Vagina (tissue), 2 donors: ENCODE data around the gene ATG5. TPM values are rescaled to one million over a fixed set of nuclear protein-coding genes. Genes with fewer than 3 reads are reported as not detected.

Experiments
- DNase-seq, 2 donors: peaks; one replicate each; pipeline ENCODE4 v3.0.0-alpha.2; 2017; ENCODE audit errors: extremely low spot score in 2 of 2
- H3K27ac ChIP-seq: fragments of 200-600 bp; sonication (generic); one replicate; pipeline ENCODE4 v1.5.1; 2019
- H3K27me3 ChIP-seq: fragments of 200-600 bp; sonication (generic); one replicate; pipeline ENCODE4 v1.5.1; 2019
- H3K36me3 ChIP-seq, 2 donors: fragments of 200-600 bp; sonication (generic); one replicate each; pipeline ENCODE4 v1.5.1; 2017 to 2019
- H3K4me1 ChIP-seq: fragments of 200-600 bp; sonication (generic); one replicate; pipeline ENCODE4 v1.5.1; 2019
- H3K4me3 ChIP-seq, 2 donors: fragments of 200-600 bp; sonication (generic); 1 replicate in 1 of 2; 2 replicates in 1 of 2; pipeline ENCODE4 v1.5.1; 2016 to 2019
- H3K9me3 ChIP-seq: fragments of 200-600 bp; sonication (generic); one replicate; pipeline ENCODE4 v1.5.1; 2019
- CTCF ChIP-seq, 3 experiments: fragments of 450-650 bp in 2 of 3; fragments of 200-600 bp in 1 of 3; sonication (generic) in 1 of 3; IDR thresholded peaks; one replicate each; pipeline ENCODE4 v1.5.1; 2017 to 2019; ENCODE audit warnings: antibody characterized with exemption in 3 of 3, mild to moderate bottlenecking in 2 of 3, moderate library complexity in 2 of 3
- POLR2A ChIP-seq, 2 donors: fragments of 450-650 bp; IDR thresholded peaks; one replicate each; pipeline ENCODE4 v1.6.1; 2017; ENCODE audit warnings: antibody characterized with exemption in 2 of 2, mild to moderate bottlenecking in 2 of 2, moderate library complexity in 2 of 2
- POLR2AphosphoS5 ChIP-seq, 2 donors: sonication (generic); formaldehyde crosslinking; IDR thresholded peaks; one replicate each; pipeline ENCODE4 v1.9.0; 2017; ENCODE audit warnings: antibody characterized with exemption in 2 of 2, mild to moderate bottlenecking in 2 of 2, low read depth in 1 of 2; ENCODE audit not compliant: insufficient read depth in 1 of 2
- intact Hi-C: fragments of 100-400 bp; cut with DNase I; formaldehyde crosslinking; loops from one replicate; pipeline ENCODE4 v1.15.1; 2023
- total RNA-seq: library from RNA; depleted of rRNA; stranded (reverse); fragments of >200 nt; gene quantifications from one replicate; pipeline ENCODE4 v1.2.3, GENCODE V29; 2016

ATG5 gene
- total RNA-seq, 1 donor from 2014 or later: 37.1 TPM

DNA sequence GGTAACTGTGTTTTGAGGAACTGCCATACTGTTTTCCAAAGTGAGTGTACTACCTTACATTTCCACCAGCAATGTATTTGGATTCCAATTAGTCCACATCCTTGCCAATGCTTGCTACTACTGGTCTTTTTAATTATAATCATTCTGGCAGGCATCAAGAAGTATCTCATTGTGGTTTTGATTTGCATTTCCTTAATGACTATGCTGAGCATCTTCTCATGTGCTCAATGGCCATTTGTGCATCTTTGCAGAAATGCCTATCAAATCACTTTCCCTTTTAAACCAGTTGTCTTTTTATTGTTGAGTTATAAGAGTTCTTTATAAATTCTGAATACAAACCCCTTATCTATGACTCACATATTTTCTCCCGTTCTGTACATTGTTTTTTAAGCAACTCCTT lies 75.9 kb downstream of the ATG5 start:
- DNase-seq: no peak
- Histone ChIP-seq H3K9me3 (no peaks in the 10 kb centered on the region), H3K36me3 (no peaks in the 10 kb centered on the region), H3K4me3 (no peak overlapping the region), H3K27ac (no peak overlapping the region), H3K4me1 (peaks cover 9% of the 10 kb centered on the region), H3K27me3 (no peaks in the 10 kb centered on the region)
- TF ChIP-seq POLR2A (IDR thresholded peaks at IDR 0.05) (no peak), CTCF (IDR thresholded peaks at IDR 0.05) (no peak), POLR2AphosphoS5 (IDR thresholded peaks at IDR 0.05; ENCODE audit: insufficient read depth in 1 of 2, low read depth in 1 of 2) (no peak)
- intact Hi-C loops: no loop called here

GRCh38 chr6:106247733-106248132 lies 77.8 kb downstream of the ATG5 start:
- H3K4me1 ChIP-seq: no peaks in the 10 kb centered on the region
- H3K27ac ChIP-seq: no peak overlapping the region
- TF ChIP-seq POLR2A (IDR thresholded peaks at IDR 0.05): no peak
- no peak for TF ChIP-seq CTCF (IDR thresholded peaks at IDR 0.05)
- TF ChIP-seq POLR2AphosphoS5 (IDR thresholded peaks at IDR 0.05; ENCODE audit: insufficient read depth in 1 of 2, low read depth in 1 of 2): no peak
- no peak for DNase-seq
- intact Hi-C loops: no loop called here
- H3K4me3 ChIP-seq: no peak overlapping the region
- H3K36me3 ChIP-seq: no peaks in the 10 kb centered on the region
- H3K9me3 ChIP-seq: no peaks in the 10 kb centered on the region
- no peaks in the 10 kb centered on the region for H3K27me3 ChIP-seq

- no peaks in the 10 kb centered on the region for H3K9me3 ChIP-seq
- no peaks in the 10 kb centered on the region for H3K27me3 ChIP-seq
- TF ChIP-seq CTCF (IDR thresholded peaks at IDR 0.05): no peak
- no peak for TF ChIP-seq POLR2A (IDR thresholded peaks at IDR 0.05)
- no peak for TF ChIP-seq POLR2AphosphoS5 (IDR thresholded peaks at IDR 0.05; ENCODE audit: insufficient read depth in 1 of 2, low read depth in 1 of 2)
- intact Hi-C loops: no loop called here
- H3K4me1 ChIP-seq: no peaks in the 10 kb centered on the region
- no peak overlapping the region for H3K27ac ChIP-seq
- DNase-seq: no peak
- no peaks in the 10 kb centered on the region for H3K36me3 ChIP-seq
- no peak overlapping the region for H3K4me3 ChIP-seq
Measured at GRCh38 chr6:106247293-106247692, 78.3 kb downstream of the ATG5 start.

DNA sequence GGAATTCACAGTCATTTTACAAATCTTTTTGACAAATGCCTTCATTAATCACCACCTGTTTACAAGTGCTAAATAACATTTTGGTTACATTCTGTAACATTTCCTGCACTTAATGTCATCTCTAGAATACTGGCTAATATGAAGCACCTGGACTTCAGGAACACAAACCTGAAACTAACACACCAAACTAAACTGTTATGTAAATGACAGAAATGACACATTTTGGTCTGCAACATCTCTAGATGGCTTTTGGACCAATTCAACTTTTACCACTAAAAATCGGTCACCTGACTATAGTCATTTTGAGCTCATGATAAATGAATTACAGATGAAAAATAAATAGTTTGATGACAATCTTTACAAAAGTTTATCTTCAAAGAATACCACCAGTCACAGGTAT lies 80.6 kb downstream of the ATG5 start:
- TF ChIP-seq POLR2AphosphoS5 (IDR thresholded peaks at IDR 0.05; ENCODE audit: insufficient read depth in 1 of 2, low read depth in 1 of 2): no peak
- TF ChIP-seq CTCF (IDR thresholded peaks at IDR 0.05): no peak
- TF ChIP-seq POLR2A (IDR thresholded peaks at IDR 0.05): no peak
- no peaks in the 10 kb centered on the region for H3K36me3 ChIP-seq
- intact Hi-C loops: no loop called here
- no peak for DNase-seq
- H3K27ac ChIP-seq: no peak overlapping the region
- H3K9me3 ChIP-seq: no peaks in the 10 kb centered on the region
- no peaks in the 10 kb centered on the region for H3K4me1 ChIP-seq
- no peaks in the 10 kb centered on the region for H3K27me3 ChIP-seq
- no peak overlapping the region for H3K4me3 ChIP-seq

DNA sequence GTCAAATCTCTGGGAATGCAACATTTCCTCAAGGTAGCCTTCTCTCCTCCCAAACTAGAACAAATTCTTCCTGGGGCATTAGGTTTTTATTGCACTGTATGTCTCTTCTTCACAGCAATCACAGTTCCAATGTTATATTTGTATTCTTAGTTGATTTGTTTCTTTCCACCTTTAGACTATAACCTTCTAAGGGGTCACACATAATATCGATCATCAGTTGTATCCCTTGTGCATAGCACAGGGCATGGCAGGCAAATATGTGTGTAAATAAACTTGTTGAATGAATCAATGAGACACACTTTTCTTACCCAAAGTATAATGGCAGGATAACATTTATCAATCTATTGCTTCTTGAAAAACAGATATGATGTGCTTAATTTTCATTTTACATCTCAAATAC lies 81.0 kb downstream of the ATG5 start:
- no peak for DNase-seq
- Histone ChIP-seq H3K4me1 (no peaks in the 10 kb centered on the region), H3K27me3 (no peaks in the 10 kb centered on the region), H3K4me3 (no peak overlapping the region), H3K9me3 (no peaks in the 10 kb centered on the region), H3K27ac (no peak overlapping the region), H3K36me3 (no peaks in the 10 kb centered on the region)
- TF ChIP-seq POLR2AphosphoS5 (IDR thresholded peaks at IDR 0.05; ENCODE audit: insufficient read depth in 1 of 2, low read depth in 1 of 2): no peak
- no peak for TF ChIP-seq POLR2A (IDR thresholded peaks at IDR 0.05)
- no peak for TF ChIP-seq CTCF (IDR thresholded peaks at IDR 0.05)
- intact Hi-C loops: no loop called here
